H1 (cell line): Measurements from ENCODE around the gene KCTD21. TPM values are rescaled to one million over a fixed set of nuclear protein-coding genes. Genes with fewer than 3 reads are reported as not detected.

Source experiments
- CTBP2 ChIP-seq: IDR thresholded peaks from 2 replicates; pipeline ENCODE4 v1.7.0; 2011; ENCODE audit warnings: borderline replicate concordance, mild to moderate bottlenecking, moderate library complexity, mixed read lengths, low read length; ENCODE audit not compliant: insufficient read depth, insufficient read length
- EP300 ChIP-seq, 2 experiments: IDR thresholded peaks; 1 replicate in 1 of 2; 2 replicates in 1 of 2; pipeline ENCODE4 v1.6.1; 2011 to 2012; ENCODE audit warnings: low read depth in 2 of 2, low read length in 2 of 2, mild to moderate bottlenecking in 2 of 2, borderline replicate concordance in 1 of 2, inconsistent platforms in 1 of 2, moderate library complexity in 1 of 2
- EZH2 ChIP-seq: fragments of 200-600 bp; sonication (generic); IDR thresholded peaks from 2 replicates; pipeline ENCODE4 v1.7.1; 2012; ENCODE audit warnings: low read depth, mild to moderate bottlenecking, moderate library complexity, low read length, inconsistent platforms; ENCODE audit not compliant: severe bottlenecking
- GTF2F1 ChIP-seq: IDR thresholded peaks from 2 replicates; pipeline ENCODE4 v1.6.1; 2012; ENCODE audit warnings: low read depth, low read length, improper control_type of control experiment, borderline replicate concordance
- MAFK ChIP-seq: IDR thresholded peaks from 2 replicates; pipeline ENCODE4 v1.6.1; 2012; ENCODE audit warnings: low read depth, mild to moderate bottlenecking, improper control_type of control experiment, low read length
- POLR2A ChIP-seq, 2 experiments: IDR thresholded peaks; 1 replicate in 1 of 2; 2 replicates in 1 of 2; pipeline ENCODE4 v1.6.1; 2011; ENCODE audit warnings: low read depth in 2 of 2, low read length in 2 of 2, mild to moderate bottlenecking in 2 of 2; ENCODE audit errors: control extremely low read depth in 1 of 2
- SIN3A ChIP-seq, 2 experiments: IDR thresholded peaks in 1 of 2; conservative IDR thresholded peaks in 1 of 2; 2 replicates each; pipeline ENCODE4 v1.6.1; 2011 to 2012; ENCODE audit warnings: low read length in 2 of 2, improper control_type of control experiment in 1 of 2, low read depth in 1 of 2, mild to moderate bottlenecking in 1 of 2
- TAF7 ChIP-seq: optimal IDR thresholded peaks from 2 replicates; pipeline ENCODE3; 2011; ENCODE audit warnings: low read depth, mild to moderate bottlenecking, inconsistent platforms, low read length, moderate library complexity, borderline replicate concordance
- YY1 ChIP-seq: IDR thresholded peaks from 2 replicates; pipeline ENCODE4 v1.6.1; 2011; ENCODE audit warnings: low read depth, mild to moderate bottlenecking, low read length
- polyA plus RNA-seq, 7 experiments: library from polyadenylated mRNA; depleted of rRNA in 3 of 7; stranded (reverse) in 5 of 7; unstranded in 2 of 7; fragments of >200 nt in 5 of 7; fragments of 200-250 nt in 2 of 7; gene quantifications; 1 replicate in 5 of 7; 2 replicates in 1 of 7; 4 replicates in 1 of 7; pipeline versions ENCODE4 v1.2.1 to v1.2.3, GENCODE V29; 2011 to 2013; ENCODE audit warnings: missing spikeins in 2 of 7, mixed read lengths in 2 of 7
- total RNA-seq: library from RNA; stranded (reverse); fragmentation: NEBNext Ultra II Directional; extraction: Animal tissue kit (Norgen Biotek cat#: 25700); gene quantifications from 2 replicates; pipeline ENCODE4 v1.2.1, GENCODE V29; 2021

Gene KCTD21
- total and polyA plus RNA-seq, 2 of the 8 experiments (the other 6 are each of a cell fraction or from before 2014, with no cell fraction given): 3.2 to 4.1 TPM

DNA sequence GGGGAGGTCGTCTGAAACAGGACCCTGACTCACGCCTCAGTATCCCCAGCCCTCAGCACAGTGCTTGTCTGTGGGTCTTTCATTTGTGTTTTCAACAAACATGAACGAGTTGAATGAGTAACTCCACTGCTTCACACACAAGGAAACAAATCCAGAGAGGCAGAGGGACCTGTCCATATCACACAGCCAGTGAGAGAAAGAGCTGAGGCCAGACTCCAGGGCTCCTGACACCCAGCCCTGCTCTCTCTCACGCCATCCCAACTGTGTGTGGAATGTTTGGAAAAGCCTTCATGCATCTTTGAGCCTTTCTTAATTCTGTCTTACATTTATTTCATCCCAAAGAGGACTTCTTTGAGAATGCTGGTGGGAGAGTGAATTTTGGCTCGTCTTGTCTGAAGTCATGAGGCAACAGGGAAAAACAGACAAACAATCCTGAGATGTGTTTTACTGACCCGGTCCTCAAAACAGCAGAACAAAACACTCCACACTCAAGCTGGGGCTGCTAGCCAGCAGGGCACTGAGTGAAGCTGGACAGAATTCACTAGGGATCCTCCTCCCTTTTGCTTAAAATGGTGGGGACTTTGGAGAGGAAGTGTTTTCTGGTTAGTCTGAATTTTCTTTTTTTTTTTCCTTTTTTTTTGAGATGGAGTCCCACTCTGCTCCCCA, 29.3 kb downstream of the KCTD21 start (continued):
- TF ChIP-seq EP300 (IDR thresholded peaks at IDR 0.05; ENCODE audit: borderline replicate concordance in 1 of 2, low read depth in 2 of 2, low read length in 2 of 2) (no peak), MAFK (no peak), GTF2F1 (no peak), EZH2 (no peak), YY1 (no peak), TAF7 (no peak), CTBP2 (no peak), POLR2A (IDR thresholded peaks at IDR 0.05; ENCODE audit: control extremely low read depth in 1 of 2, low read depth in 2 of 2, low read length in 2 of 2) (no peak), SIN3A (conservative IDR thresholded peaks at IDR 0.05 in 1 of 2, IDR thresholded peaks at IDR 0.05 in 1 of 2; ENCODE audit: low read depth in 1 of 2, low read length in 2 of 2) (no peak)
